WTC11 (cell line): Measurements from ENCODE around the gene CD68. TPM values are rescaled to one million over a fixed set of nuclear protein-coding genes. Genes with fewer than 3 reads are reported as not detected.

Experiments
- ATAC-seq: fragments of 200-7000 bp; cut with Tn5 transposase; 2 replicates; pipeline ENCODE4 v1.10.0; 2021; ENCODE audit warnings: mild to moderate bottlenecking, moderate library complexity
- CTCF ChIA-PET: fragments of 300-600 bp; sonication (Branson Sonifier 250); formaldehyde crosslinking; loops from one replicate; lab custom pipeline; 2021; ENCODE audit warnings: antibody characterized with exemption; lab: Charles Lee
- POLR2A ChIA-PET: fragments of 350-600 bp; sonication (Branson Sonifier 250); formaldehyde crosslinking; loops from one replicate; lab custom pipeline; 2021; ENCODE audit warnings: antibody characterized with exemption; lab: Charles Lee
- DNase-seq: peaks from one replicate; pipeline ENCODE4 v3.0.0; 2021; ENCODE audit warnings: low spot score
- H3K27ac Mint-ChIP-seq: 2 replicates; pipeline ENCODE4 v1.8.0; 2021; ENCODE audit warnings: mixed read lengths
- H3K27me3 Mint-ChIP-seq: 2 replicates; pipeline ENCODE4 v1.8.0; 2021; ENCODE audit warnings: low read depth, mild to moderate bottlenecking, moderate library complexity, mixed read lengths
- H3K36me3 Mint-ChIP-seq: 2 replicates; pipeline ENCODE4 v1.8.0; 2021; ENCODE audit warnings: mixed read lengths
- H3K4me1 Mint-ChIP-seq: 2 replicates; pipeline ENCODE4 v1.8.0; 2022; ENCODE audit warnings: mixed read lengths
- H3K4me3 Mint-ChIP-seq: 2 replicates; pipeline ENCODE4 v1.8.0; 2021; ENCODE audit warnings: mild to moderate bottlenecking, moderate library complexity, mixed read lengths
- H3K9me3 Mint-ChIP-seq: 2 replicates; pipeline ENCODE4 v1.8.0; 2021; ENCODE audit warnings: mixed read lengths
- AR ChIP-seq: fragments of 250-450 bp; sonication (Bioruptor Pico); IDR thresholded peaks from 2 replicates; pipeline ENCODE4 v1.9.0; 2021; ENCODE audit warnings: mild to moderate bottlenecking
- ARID4B ChIP-seq: sonication (generic); formaldehyde crosslinking; IDR thresholded peaks from 2 replicates; pipeline ENCODE4 v1.8.0; 2023; ENCODE audit warnings: missing genetic modification reagents, mild to moderate bottlenecking, borderline replicate concordance
- EMX1 ChIP-seq: fragments of 250-450 bp; sonication (Bioruptor Pico); IDR thresholded peaks from 2 replicates; pipeline ENCODE4 v1.8.0; 2021; ENCODE audit warnings: mild to moderate bottlenecking
- NFATC4 ChIP-seq: fragments of 250-450 bp; sonication (Bioruptor Pico); IDR thresholded peaks from 2 replicates; pipeline ENCODE4 v1.9.0; 2021; ENCODE audit warnings: mild to moderate bottlenecking
- NR1H2 ChIP-seq: sonication (generic); formaldehyde crosslinking; IDR thresholded peaks from 2 replicates; pipeline ENCODE4 v1.9.0; 2021; ENCODE audit warnings: mild to moderate bottlenecking, moderate library complexity, missing genetic modification reagents
- RORB ChIP-seq: fragments of 250-450 bp; sonication (Bioruptor Pico); IDR thresholded peaks from 2 replicates; pipeline ENCODE4 v1.9.0; 2021; ENCODE audit warnings: mild to moderate bottlenecking
- SMAD4 ChIP-seq: sonication (generic); formaldehyde crosslinking; IDR thresholded peaks from 2 replicates; pipeline ENCODE4 v1.8.0; 2022; ENCODE audit warnings: mild to moderate bottlenecking, missing genetic modification reagents
- SOX15 ChIP-seq: fragments of 250-450 bp; sonication (Bioruptor Pico); IDR thresholded peaks from 2 replicates; pipeline ENCODE4 v1.9.0; 2021; ENCODE audit warnings: mild to moderate bottlenecking
- TEAD1 ChIP-seq: sonication (generic); formaldehyde crosslinking; IDR thresholded peaks from 2 replicates; pipeline ENCODE4 v1.8.0; 2022; ENCODE audit warnings: mild to moderate bottlenecking, missing genetic modification reagents
- TP53 ChIP-seq: sonication (generic); formaldehyde crosslinking; IDR thresholded peaks from 2 replicates; pipeline ENCODE4 v1.8.1; 2023; ENCODE audit warnings: mild to moderate bottlenecking, missing genetic modification reagents
- ZBTB21 ChIP-seq: sonication (generic); formaldehyde crosslinking; IDR thresholded peaks from 2 replicates; pipeline ENCODE4 v1.8.1; 2023; ENCODE audit warnings: mild to moderate bottlenecking, missing genetic modification reagents, borderline replicate concordance
- ZNF232 ChIP-seq: sonication (generic); formaldehyde crosslinking; IDR thresholded peaks from 2 replicates; pipeline ENCODE4 v1.8.0; 2022; ENCODE audit warnings: mild to moderate bottlenecking, missing genetic modification reagents
- ZNF396 ChIP-seq: fragments of 250-450 bp; sonication (Bioruptor Pico); IDR thresholded peaks from 2 replicates; pipeline ENCODE4 v1.8.0; 2021; ENCODE audit warnings: mild to moderate bottlenecking, moderate library complexity, borderline replicate concordance
- ZNF416 ChIP-seq: fragments of 250-450 bp; sonication (Bioruptor Pico); IDR thresholded peaks from 2 replicates; pipeline ENCODE4 v1.9.0; 2021; ENCODE audit warnings: mild to moderate bottlenecking, inconsistent platforms
- ZNF425 ChIP-seq: fragments of 250-450 bp; sonication (Bioruptor Pico); conservative IDR thresholded peaks from 2 replicates; pipeline ENCODE4 v1.9.0; 2021; ENCODE audit warnings: mild to moderate bottlenecking
- total RNA-seq: library from RNA; stranded (reverse); gene quantifications from 3 replicates; pipeline ENCODE4 v1.2.3, GENCODE V29; 2021
- TF ChIP-seq, protein P1 (sequence below): fragments of 250-450 bp; sonication (Bioruptor Pico); IDR thresholded peaks from 2 replicates; pipeline ENCODE4 v1.8.0; 2021; ENCODE audit warnings: mild to moderate bottlenecking
- TF ChIP-seq, protein P2 (sequence below): sonication (generic); formaldehyde crosslinking; IDR thresholded peaks from 2 replicates; pipeline ENCODE4 v1.8.0; 2023; ENCODE audit warnings: mild to moderate bottlenecking, missing genetic modification reagents
- TF ChIP-seq, protein P3 (sequence below): sonication (generic); formaldehyde crosslinking; IDR thresholded peaks from 2 replicates; pipeline ENCODE4 v1.8.0; 2022; ENCODE audit warnings: mild to moderate bottlenecking, missing genetic modification reagents
- TF ChIP-seq, protein P4 (sequence below): sonication (generic); formaldehyde crosslinking; IDR thresholded peaks from 2 replicates; pipeline ENCODE4 v1.8.1; 2023; ENCODE audit warnings: mild to moderate bottlenecking, moderate library complexity, missing genetic modification reagents
- TF ChIP-seq, protein P5 (sequence below): fragments of 200-600 bp; IDR thresholded peaks from 2 replicates; pipeline ENCODE4 v1.8.0; 2022; ENCODE audit warnings: antibody characterized with exemption

CD68 gene
- total RNA-seq, 1 experiment from 2014 or later: 0.72 TPM

GRCh38 chr17:7538891-7539545, 40.4 kb upstream of the CD68 start:
- ATAC-seq (no peak), DNase-seq (no peak)
- no peak overlapping the region for H3K4me3 Mint-ChIP-seq
- TF ChIP-seq SOX15 (CRISPR knock-in tag) (no peak), NR1H2 (no peak), ARID4B (CRISPR knock-in tag) (no peak), RORB (CRISPR knock-in tag) (no peak), ZBTB21 (CRISPR knock-in tag) (no peak), ZNF232 (CRISPR knock-in tag) (no peak), AR (no peak), ZNF425 (CRISPR knock-in tag) (no peak), ZNF416 (CRISPR knock-in tag) (no peak), SMAD4 (CRISPR knock-in tag) (no peak), TP53 (CRISPR knock-in tag) (no peak), TEAD1 (no peak), EMX1 (CRISPR knock-in tag) (no peak), ZNF396 (no peak), NFATC4 (no peak)
- TF ChIP-seq, protein P1, sequence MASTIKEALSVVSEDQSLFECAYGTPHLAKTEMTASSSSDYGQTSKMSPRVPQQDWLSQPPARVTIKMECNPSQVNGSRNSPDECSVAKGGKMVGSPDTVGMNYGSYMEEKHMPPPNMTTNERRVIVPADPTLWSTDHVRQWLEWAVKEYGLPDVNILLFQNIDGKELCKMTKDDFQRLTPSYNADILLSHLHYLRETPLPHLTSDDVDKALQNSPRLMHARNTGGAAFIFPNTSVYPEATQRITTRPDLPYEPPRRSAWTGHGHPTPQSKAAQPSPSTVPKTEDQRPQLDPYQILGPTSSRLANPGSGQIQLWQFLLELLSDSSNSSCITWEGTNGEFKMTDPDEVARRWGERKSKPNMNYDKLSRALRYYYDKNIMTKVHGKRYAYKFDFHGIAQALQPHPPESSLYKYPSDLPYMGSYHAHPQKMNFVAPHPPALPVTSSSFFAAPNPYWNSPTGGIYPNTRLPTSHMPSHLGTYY: no peak
- TF ChIP-seq, protein P2, sequence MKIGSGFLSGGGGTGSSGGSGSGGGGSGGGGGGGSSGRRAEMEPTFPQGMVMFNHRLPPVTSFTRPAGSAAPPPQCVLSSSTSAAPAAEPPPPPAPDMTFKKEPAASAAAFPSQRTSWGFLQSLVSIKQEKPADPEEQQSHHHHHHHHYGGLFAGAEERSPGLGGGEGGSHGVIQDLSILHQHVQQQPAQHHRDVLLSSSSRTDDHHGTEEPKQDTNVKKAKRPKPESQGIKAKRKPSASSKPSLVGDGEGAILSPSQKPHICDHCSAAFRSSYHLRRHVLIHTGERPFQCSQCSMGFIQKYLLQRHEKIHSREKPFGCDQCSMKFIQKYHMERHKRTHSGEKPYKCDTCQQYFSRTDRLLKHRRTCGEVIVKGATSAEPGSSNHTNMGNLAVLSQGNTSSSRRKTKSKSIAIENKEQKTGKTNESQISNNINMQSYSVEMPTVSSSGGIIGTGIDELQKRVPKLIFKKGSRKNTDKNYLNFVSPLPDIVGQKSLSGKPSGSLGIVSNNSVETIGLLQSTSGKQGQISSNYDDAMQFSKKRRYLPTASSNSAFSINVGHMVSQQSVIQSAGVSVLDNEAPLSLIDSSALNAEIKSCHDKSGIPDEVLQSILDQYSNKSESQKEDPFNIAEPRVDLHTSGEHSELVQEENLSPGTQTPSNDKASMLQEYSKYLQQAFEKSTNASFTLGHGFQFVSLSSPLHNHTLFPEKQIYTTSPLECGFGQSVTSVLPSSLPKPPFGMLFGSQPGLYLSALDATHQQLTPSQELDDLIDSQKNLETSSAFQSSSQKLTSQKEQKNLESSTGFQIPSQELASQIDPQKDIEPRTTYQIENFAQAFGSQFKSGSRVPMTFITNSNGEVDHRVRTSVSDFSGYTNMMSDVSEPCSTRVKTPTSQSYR (CRISPR knock-in tag): no peak
- TF ChIP-seq, protein P3, sequence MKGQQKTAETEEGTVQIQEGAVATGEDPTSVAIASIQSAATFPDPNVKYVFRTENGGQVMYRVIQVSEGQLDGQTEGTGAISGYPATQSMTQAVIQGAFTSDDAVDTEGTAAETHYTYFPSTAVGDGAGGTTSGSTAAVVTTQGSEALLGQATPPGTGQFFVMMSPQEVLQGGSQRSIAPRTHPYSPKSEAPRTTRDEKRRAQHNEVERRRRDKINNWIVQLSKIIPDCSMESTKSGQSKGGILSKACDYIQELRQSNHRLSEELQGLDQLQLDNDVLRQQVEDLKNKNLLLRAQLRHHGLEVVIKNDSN (CRISPR knock-in tag): no peak
- TF ChIP-seq, protein P4, sequence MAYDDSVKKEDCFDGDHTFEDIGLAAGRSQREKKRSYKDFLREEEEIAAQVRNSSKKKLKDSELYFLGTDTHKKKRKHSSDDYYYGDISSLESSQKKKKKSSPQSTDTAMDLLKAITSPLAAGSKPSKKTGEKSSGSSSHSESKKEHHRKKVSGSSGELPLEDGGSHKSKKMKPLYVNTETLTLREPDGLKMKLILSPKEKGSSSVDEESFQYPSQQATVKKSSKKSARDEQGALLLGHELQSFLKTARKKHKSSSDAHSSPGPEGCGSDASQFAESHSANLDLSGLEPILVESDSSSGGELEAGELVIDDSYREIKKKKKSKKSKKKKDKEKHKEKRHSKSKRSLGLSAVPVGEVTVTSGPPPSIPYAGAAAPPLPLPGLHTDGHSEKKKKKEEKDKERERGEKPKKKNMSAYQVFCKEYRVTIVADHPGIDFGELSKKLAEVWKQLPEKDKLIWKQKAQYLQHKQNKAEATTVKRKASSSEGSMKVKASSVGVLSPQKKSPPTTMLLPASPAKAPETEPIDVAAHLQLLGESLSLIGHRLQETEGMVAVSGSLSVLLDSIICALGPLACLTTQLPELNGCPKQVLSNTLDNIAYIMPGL (CRISPR knock-in tag): no peak
- TF ChIP-seq, protein P5, sequence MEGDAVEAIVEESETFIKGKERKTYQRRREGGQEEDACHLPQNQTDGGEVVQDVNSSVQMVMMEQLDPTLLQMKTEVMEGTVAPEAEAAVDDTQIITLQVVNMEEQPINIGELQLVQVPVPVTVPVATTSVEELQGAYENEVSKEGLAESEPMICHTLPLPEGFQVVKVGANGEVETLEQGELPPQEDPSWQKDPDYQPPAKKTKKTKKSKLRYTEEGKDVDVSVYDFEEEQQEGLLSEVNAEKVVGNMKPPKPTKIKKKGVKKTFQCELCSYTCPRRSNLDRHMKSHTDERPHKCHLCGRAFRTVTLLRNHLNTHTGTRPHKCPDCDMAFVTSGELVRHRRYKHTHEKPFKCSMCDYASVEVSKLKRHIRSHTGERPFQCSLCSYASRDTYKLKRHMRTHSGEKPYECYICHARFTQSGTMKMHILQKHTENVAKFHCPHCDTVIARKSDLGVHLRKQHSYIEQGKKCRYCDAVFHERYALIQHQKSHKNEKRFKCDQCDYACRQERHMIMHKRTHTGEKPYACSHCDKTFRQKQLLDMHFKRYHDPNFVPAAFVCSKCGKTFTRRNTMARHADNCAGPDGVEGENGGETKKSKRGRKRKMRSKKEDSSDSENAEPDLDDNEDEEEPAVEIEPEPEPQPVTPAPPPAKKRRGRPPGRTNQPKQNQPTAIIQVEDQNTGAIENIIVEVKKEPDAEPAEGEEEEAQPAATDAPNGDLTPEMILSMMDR: no peak
- H3K4me1 Mint-ChIP-seq: no peaks in the 10 kb centered on the region
- POLR2A ChIA-PET: no interaction called here
- H3K9me3 Mint-ChIP-seq: peaks cover 21% of the 10 kb centered on the region
- no peaks in the 10 kb centered on the region for H3K36me3 Mint-ChIP-seq
- H3K27me3 Mint-ChIP-seq: peaks cover 40% of the 10 kb centered on the region
- CTCF ChIA-PET: interaction anchor here (0.7 to 1.6 kb wide), 3 partner anchors 16 to 22 kb away, joined by 3 to 4 read pairs (median 4); no protein-coding TSS in a partner anchor
- H3K27ac Mint-ChIP-seq: no peak overlapping the region
